NCI-H226 (cell line): ENCODE results near the gene MTAP.

Experiments
- DNase-seq: peaks from one replicate; pipeline ENCODE4 v3.0.0-alpha.2; 2015

Gene MTAP

GRCh38 chr9:21806644-21807043 lies 4.2 kb downstream of the MTAP start:
- no peak for DNase-seq

GRCh38 chr9:21810388-21810787 lies 8.0 kb downstream of the MTAP start:
- no peak for DNase-seq

GRCh38 chr9:21810881-21811280 lies 8.4 kb downstream of the MTAP start:
- DNase-seq: no peak

GRCh38 chr9:21811914-21812313 lies 9.5 kb downstream of the MTAP start:
- DNase-seq: no peak

- DNase-seq: peak; percentile 59
Observed at GRCh38 chr9:21812415-21812814, 10.0 kb downstream of the MTAP start.

- DNase-seq: peak; percentile 44
Observed at GRCh38 chr9:21812946-21813568, 10.6 kb downstream of the MTAP start.

GRCh38 chr9:21813575-21814473 lies 11.4 kb downstream of the MTAP start:
- DNase-seq: peak; percentile 20

GRCh38 chr9:21815643-21816042 lies 13.2 kb downstream of the MTAP start:
- DNase-seq: no peak

- no peak for DNase-seq
Observed at GRCh38 chr9:21817176-21817575, 14.7 kb downstream of the MTAP start.

GRCh38 chr9:21825637-21826036 lies 23.2 kb downstream of the MTAP start:
- DNase-seq: no peak

- DNase-seq: no peak
Observed at GRCh38 chr9:21828853-21829410, 26.5 kb downstream of the MTAP start.

GRCh38 chr9:21830589-21830988 lies 28.2 kb downstream of the MTAP start:
- no peak for DNase-seq

- DNase-seq: peak; percentile 84
Observed at GRCh38 chr9:21831841-21832509, 29.5 kb downstream of the MTAP start.

GRCh38 chr9:21833090-21833801 lies 30.8 kb downstream of the MTAP start:
- no peak for DNase-seq

GRCh38 chr9:21835121-21835520 lies 32.7 kb downstream of the MTAP start:
- no peak for DNase-seq

GRCh38 chr9:21836437-21837161 lies 34.2 kb downstream of the MTAP start:
- DNase-seq: peak; percentile 83

GRCh38 chr9:21837501-21837900 lies 35.1 kb downstream of the MTAP start:
- no peak for DNase-seq

- DNase-seq: no peak
Observed at GRCh38 chr9:21840647-21841046, 38.2 kb downstream of the MTAP start.

- no peak for DNase-seq
Observed at GRCh38 chr9:21841133-21841532, 38.7 kb downstream of the MTAP start.

GRCh38 chr9:21848615-21849014 lies 46.2 kb downstream of the MTAP start:
- no peak for DNase-seq

- DNase-seq: no peak
Observed at GRCh38 chr9:21852754-21853153, 50.3 kb downstream of the MTAP start.

- DNase-seq: no peak
Observed at GRCh38 chr9:21853414-21853813, 51.0 kb downstream of the MTAP start.
